NCI-H1105 treated with DMSO at 0.1 percent for 48 hours (cell line): Measurements from ENCODE around the gene PPP2R5C.

Experiments
- DNase-seq: peaks from one replicate; lab custom pipeline; 2025; lab: John Stamatoyannopoulos, UW

Gene PPP2R5C

DNA sequence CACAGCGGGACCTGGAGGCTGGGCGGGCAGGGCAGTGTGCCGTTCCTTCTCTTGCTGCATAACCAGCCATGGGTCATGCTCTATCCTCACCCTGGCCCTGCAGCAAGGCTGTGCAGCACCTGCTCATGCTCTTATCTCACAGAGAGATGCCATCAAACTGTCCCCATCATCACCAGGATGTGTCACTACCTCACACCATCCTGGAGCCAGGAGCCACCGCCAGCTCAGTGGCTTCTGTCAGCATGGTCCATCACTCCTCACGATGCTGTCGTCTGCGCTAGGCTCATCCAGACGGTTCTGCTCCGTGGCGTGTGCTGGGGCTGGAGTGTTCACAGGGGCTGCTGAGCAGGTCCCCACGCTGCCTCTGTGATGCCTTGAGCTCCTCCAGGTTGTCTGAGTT, 125.7 kb downstream of the PPP2R5C start:
- DNase-seq: no peak

DNA sequence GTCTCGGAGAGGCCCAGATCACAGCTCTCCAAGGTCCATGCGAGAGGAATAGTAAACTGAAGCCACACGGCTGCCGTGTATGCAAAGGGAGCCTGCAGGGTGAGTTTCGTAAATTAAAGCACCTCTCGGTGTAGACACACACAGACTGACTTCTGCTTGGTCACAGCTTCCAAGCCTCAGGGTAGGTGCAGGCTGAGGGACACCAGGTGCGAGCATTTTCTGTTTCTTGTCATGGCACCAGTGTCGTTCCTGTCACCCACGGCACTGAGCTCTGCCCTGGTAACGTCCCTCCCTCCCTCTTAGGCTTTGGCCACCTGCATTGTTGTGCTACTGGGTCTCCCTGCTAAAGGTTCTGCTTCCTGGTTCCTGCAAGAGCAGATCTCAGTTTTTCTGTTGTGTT, 126.7 kb downstream of the PPP2R5C start:
- DNase-seq: no peak

DNA sequence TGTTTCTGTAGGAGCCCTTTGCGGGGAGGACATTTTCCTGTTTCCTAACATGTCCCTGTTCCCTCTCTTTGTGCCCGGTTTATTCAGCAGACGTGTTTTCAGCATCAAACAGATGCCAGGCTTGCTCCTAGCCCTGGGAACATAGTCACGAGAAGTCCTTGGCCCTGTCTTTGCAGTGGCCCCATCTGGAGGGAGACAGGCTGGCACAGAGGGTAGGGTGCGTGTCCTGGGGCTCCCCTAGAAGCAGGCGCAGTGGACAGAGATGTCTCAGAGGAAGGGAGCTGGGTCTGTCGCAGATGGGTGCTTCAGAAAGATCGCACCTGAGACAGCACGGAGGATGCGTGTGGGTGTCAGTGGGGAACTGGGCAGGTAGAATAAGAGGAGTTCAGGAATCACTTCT, 127.9 kb downstream of the PPP2R5C start:
- no peak for DNase-seq

DNA sequence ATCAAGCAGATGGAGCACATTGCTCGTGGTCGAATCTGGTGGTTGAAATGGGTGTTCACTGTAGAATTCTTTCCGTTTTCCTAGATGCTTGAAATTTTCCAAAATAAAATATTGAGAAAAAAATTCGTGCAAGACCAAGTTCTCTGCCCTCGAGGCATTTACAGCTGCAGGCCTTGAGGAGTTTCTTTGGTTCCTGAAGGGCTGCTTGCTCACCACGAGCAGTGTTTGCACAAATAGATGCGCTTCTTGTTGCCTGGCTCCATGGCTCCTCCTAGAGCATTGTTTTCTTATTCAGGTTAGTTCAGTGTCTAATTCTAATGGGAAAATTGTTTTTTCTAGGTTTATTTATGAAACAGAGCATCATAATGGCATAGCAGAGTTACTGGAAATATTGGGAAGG, 128.4 kb downstream of the PPP2R5C start:
- DNase-seq: no peak

DNA sequence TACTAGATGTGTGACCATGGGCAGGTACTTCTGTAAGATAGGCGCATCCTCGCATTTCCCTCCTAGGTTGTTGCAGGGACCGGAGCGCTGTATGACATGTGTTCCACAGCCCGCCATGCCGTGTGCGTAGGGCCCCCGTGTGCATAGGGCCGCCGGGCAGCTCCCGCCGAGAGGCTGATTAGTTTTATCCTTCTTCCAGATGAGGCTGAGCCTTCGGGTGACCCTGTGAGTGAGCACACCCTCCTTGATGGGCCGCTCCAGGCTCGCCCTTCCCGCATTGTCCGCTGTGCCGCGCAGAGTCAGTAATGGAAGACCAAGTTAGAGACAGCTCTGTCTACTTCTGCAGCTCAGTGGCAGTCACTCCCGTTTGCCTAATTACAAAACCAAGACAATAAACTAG, 130.0 kb downstream of the PPP2R5C start:
- DNase-seq: no peak

DNA sequence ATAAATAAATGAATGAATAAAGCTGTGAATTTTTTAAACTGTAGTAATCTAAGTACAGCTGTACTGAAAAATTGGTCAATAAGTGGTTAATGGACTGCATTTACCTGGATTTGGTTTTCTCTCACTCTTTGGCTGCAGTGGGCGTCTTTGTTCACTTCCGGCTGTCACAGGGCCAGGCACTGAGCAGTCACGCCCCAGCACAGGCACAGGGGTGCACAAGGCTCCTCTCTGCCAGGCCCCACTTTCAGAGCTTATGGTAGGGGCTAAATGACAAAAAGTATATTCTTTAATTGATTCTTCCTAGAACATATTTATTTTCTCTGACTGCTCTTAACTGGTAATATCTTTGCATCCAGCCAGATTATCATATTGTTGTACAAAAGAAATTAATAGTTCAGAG, 132.2 kb downstream of the PPP2R5C start:
- DNase-seq: no peak

DNA sequence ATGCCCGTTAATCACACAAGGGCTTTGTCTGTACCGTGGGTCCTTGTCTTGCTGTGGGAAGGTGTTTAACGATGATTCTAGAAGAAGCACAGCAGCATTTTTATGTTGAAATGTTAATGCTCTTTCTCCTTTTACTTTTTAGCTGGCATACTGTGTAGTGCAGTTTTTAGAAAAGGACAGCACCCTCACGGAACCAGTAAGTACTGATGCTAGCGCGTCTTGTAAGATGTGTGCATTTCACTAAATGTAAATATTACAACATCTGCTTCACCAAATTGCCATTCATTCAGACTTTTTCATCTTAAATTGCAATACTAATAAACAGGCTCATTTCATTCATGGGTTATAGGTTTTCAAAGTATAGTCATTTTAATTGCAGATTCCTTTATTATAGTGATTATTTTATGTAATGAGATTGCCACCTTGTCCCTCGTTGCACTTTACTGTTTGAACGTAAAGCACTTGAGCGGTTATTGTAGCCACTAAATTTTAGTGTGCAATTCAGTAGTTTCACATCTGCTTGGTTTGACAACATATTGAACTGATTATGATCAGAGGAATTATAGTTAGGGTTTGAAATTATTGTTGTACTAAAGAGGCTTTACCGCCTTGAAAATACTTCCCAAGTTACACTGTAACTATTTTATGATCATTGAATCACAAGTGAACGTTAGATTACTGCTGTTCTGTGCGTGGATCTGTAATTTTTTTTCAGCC, 133.0 kb downstream of the PPP2R5C start:
- DNase-seq: no peak

DNA sequence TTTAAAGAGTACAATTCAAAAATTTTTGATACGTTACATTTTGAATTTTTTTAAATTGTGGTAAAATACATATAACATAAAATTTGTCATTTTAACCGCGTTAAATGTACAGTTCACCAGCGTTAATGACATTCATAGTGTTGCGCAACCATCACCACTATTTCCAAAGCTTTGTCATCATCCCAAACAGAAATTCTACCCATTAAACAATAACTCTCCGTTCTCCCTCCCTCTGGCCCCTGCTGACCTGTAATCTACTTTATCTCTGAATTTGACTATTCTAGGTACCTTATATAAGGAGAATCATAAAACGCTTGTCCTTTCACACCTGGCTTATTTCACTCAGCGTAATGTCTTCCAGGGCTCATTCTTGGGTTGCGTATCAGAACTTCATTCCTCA, 133.7 kb downstream of the PPP2R5C start:
- no peak for DNase-seq

DNA sequence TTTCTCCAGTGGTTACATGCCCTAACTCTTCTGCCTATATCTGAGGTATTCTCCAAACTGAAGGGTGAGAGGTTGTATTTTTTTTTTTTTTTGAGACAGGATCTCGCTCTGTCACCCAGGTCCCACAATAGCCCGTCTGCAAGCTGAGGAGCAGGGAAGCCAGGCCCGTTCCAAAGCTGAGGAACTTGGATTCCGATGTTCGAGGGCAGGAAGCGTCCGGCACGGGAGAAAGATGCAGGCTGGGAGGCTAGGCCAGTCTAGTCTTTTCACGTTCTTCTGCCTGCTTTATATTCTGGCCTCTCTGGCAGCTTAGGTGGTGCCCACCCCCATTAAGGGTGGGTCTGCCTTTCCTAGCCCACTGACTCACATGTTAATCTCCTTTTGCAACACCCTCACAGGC, 135.8 kb downstream of the PPP2R5C start:
- DNase-seq: no peak

DNA sequence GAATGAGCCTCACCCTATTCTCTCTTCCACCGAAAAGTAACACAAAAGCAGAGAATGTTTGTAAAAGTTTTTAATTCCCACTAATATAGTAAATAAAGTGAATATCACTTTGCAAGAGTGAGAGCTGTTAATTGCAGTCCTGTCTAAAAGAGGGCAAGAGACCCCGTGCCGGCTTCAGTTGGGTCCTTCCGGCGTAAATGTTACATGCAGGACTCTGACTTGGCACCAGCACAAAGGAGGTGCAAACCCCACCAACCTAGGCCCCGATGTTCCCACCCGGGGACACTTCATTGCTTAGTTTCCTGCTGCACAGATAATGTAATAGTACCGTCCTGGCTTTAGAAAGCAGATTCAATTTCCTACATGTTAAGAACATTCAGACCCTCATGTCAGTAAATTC, 136.9 kb downstream of the PPP2R5C start:
- DNase-seq: no peak

DNA sequence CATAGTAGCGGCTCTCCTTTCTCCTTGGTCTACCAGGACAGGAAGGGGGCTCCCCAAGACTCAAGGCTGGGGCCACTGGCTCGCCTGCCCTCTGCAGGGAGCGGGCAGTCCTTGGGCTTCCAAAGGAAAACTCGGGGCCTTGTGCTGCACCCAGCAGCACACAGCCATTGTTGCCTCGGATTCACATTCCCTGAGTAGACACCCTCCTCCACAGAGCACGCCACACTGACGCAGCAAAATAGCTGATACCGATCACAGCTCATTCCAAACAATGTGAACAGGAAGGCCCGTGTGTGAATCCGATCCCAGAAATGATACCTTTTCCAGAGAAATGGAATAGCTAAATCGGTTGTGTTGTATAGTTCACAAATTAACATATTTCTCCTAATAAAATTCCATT, 137.8 kb downstream of the PPP2R5C start:
- DNase-seq: no peak

DNA sequence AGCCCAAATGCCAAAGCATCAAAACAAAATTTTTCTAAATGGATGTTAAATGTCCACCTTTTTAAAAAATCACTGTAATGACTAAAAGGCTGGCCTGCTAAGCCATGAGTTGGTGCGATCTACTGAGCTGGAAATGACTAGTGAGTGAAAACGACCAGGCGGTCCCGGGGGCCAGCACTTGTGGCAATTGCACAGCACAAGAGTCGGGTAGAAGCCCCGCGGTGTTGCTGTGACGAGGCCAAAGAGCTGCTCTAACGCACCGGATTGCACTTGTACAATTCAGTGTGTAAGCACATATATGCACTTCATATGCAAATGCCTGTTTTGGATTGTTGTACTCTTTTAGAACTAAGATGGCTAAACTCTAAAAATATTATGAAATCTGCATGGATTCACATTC, 138.7 kb downstream of the PPP2R5C start:
- DNase-seq: no peak

DNA sequence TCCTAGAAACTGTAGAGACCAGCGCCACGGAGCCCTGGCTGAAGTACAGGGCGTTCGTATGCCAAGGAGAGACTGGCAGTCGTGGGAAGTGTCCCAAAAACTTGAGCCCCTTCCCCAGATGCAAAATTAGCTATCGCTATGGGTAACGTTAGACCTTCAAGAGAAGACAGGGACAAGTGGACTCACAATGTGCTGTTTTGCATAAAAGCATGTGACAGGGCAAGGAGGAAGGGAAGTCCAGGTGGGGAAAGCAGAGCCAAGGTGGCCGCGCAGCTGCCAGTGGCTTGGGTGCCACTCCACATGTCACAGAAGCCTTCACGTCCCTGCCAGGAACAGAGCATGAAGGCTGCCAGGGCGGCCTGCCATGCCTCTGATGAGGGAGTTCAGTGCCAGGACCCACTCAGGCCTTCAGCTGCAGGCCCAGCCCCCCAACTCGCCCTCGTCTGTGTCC, 141.6 kb downstream of the PPP2R5C start:
- DNase-seq: no peak

DNA sequence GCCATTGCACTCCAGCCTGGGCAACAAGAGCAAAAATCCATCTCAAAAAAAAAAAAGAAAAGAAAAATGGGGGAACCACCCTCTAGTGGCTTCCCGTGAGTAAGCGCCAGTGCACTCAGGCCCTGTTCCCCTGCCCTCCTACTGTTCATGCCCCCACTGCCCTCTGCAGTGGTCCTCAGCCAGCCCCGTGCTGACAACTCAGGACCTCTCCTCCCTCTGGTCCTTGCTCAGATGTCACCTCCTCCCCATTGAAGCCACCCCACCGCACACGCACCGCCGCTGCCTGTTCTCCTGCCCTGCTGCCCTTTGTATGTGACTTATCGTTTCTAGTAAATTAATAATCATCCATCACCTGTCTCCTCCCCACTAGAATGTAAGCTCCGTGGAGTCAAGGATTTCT, 144.1 kb downstream of the PPP2R5C start:
- no peak for DNase-seq

DNA sequence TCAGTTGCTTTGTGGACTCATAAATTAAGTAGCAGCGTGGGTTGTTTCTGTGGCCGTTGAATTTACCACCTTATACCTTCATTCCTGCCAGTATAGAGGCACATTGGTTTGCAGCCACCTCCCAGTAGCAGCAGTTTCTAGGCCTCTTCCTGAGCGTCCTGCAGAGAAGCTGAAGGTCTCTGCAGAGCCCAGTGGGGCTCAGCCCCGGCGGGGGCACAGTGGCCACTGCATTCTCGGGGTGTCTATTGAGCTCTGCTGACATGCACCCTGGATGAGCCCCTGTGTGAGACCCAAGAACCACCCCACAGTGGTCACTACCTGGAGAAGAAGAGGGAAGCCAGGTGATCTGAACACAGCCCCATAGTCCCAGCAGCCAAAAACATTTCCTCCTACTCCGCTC, 145.1 kb downstream of the PPP2R5C start:
- no peak for DNase-seq

DNA sequence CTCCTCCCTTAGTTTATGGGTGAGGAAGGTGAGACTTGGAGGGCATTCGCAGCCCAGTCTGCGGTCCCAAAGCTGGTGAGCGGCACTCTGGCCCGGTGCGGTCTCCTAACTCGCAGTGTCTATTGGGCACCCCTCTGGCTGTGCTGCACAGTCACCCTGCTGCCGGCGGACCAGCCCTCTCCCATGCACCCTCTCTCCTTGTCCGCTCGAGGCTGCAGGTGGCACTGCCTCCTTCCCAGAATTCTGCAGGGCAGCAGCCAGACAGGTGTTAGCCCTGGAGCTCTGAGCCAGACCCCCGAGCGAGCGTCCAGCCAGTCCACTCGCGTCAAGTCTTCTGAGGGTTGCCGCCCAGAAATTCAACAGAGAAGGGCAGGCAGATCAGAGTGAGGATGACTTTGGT, 146.1 kb downstream of the PPP2R5C start:
- DNase-seq: no peak

DNA sequence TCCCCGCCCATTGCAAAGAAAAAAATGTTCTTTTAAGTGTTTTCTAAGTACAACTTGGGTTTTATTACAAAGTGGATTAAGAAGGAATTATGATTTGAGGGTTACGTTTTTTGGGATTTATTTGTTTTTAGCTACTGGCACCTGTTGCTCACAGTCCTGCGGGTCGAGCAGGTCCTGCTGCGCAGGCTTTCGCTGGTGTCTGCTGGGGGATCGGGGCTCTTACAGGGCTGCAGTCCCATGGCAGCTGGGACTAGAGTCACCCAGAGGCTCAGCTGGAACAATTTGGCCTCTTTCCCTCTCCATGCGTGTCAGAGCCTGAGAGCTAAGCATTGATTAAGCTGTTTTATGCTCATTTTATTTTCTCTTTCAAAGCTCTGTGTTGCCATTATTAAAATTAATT, 147.3 kb downstream of the PPP2R5C start:
- no peak for DNase-seq

DNA sequence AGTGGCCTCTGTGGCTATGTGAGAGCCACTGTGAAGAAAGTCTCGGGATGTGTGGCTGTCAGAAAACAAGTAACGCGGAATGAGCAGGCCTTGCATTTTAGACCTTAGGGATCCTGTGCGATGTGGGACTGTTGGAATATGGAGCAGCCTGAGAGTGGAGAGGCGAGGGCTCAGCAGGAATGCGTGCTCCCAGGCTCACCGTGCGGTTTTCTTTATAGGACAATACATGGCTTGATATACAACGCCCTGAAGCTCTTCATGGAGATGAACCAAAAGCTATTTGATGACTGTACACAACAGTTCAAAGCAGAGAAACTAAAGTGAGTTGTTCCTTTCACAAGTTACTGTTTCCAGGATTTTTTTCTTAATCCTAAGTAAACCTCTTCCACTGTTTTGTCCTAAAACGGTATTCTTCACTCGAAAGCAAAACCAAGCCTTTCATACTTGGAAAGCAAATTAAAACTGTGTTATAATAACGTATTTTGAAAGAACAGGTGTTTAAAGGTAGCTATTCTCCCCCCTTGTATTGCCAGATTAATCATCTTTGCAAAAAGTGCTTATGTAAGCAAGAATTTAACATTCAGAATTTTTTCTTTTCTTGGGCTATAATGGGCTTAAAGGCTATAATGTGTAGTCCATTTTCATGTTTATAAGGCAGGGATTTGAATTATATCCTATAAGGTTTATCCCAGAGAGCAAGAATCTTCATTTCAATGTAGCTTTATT, 148.0 kb downstream of the PPP2R5C start:
- no peak for DNase-seq

DNA sequence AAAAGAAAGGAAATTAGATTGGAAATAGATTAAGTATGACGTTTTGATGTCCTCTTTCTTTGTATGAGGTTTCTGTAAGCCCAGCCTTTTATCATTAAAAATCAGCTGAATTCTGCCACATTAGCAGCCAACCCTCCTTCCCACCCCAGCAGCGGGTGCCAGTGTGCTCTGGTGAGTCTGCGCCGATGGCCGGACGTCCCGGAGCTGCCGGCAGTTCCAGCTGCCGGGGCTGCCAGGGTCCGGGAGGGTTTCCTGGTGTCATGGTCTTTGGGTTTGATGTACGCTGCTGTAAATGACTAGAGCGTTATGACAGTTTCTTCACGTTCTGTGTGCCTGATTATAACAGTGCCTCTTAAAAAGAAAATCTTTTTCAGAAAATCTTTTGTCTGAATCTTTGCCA, 151.3 kb downstream of the PPP2R5C start:
- DNase-seq: no peak

DNA sequence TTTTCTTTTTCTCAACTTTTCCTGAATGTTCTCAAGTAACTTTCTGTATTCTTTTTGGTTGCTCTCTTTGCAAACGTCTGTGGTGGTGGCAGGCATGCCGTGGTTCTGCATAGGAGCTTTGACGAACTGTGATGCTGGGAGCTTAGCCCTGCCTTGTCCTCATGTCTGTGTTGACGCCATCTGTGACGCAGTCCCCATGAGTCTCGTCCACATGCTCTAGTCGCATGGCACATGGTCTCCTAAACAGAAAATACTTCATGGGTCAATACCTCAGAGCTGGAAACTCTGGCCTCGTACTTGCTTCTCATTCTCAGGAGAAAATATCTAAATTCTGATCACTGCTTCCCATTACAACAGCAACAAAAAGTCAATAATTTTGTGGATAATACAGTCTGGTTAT, 152.6 kb downstream of the PPP2R5C start:
- DNase-seq: no peak

DNA sequence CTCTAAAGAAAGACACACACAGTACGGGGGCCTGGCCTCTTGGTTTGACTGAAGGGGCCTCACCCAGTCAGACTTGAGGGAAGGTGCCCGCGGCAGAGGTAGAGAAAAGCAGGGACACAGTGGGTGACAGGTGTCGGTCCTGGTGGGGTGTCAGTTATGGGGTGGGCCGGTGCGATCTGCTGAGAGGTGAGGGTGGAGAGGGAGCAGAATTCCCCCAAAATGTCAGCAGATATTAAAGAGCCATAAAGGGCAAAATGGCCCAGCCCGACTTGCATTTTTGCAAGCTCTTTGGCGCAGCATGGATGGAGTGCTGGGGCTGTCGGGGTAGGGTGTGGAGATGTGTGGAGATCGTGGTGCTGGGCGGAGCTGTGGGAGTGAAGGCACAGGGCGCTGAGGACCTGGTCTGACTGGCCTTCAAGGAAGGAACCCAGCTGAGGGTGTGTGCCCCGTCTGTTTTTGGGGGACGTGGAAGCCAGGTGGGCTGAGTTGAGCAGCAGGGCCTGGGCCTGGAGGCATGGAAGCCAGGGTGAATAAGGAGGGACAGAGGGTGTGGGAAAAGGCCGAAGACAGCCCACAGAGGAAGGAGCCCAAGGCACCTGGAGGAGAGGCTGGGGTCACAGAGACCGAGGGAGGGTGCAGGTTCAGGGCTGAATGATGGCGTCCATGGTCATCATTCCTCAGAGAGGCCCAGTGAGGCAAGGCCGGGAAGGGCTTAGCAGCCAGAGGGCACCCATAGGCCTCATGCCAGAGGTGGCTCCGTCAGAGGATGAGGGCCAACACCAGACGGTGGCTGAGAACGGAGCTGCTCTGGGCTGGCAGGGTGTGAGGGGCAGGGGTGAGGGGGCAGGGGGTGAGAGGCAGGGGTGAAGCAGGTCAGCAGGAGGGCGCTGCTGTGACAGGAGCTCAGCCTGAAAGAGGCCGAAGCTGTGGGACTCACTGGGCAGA, 154.6 kb downstream of the PPP2R5C start:
- no peak for DNase-seq

DNA sequence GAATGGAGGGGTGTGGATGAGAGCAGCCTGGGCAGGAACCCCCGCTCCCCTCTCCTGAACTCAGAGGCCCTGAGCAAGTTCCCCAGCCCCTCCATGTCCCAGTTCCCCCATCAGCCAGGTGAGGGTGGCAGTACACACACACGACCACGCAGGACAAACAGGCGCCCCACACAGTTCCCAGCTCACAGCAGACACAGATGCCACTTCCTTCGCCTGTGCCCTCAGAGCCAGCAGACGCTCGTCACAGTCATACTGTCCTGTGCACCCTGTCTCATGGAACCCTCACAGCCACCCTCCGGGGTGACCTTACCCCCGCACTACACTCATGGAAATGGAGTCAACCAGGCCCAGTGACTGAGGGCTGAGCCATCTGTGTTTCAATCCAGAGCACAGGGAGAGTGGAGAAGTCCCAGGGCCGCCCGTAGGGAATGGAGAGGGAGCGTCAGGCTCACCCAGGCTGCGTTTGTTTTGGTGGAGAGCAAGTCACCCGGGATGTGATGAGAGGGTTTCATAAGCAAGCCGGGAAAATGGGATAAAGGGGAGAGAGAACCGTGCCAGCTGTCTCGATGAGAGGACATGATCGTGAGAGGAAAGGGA, 155.4 kb downstream of the PPP2R5C start:
- DNase-seq: no peak
